Upper lobe of right lung (tissue), 1 donor: ENCODE results near the gene EEF1B2. TPM values are rescaled to one million over a fixed set of nuclear protein-coding genes. Genes with fewer than 3 reads are reported as not detected.

Source experiments
- ATAC-seq: fragments of 200-7000 bp; cut with Tn5 transposase; one replicate; pipeline ENCODE4 v1.9.1; 2020; ENCODE audit warnings: mild to moderate bottlenecking, moderate library complexity
- DNase-seq: peaks from one replicate; pipeline ENCODE4 v3.0.0-alpha.2; 2020
- H3K27ac ChIP-seq: fragments of 200-600 bp; one replicate; pipeline ENCODE4 v1.8.0; 2022
- H3K27me3 ChIP-seq: fragments of 200-600 bp; one replicate; pipeline ENCODE4 v1.8.0; 2022; ENCODE audit warnings: mild to moderate bottlenecking
- H3K36me3 ChIP-seq: fragments of 200-600 bp; one replicate; pipeline ENCODE4 v1.8.0; 2022
- H3K4me1 ChIP-seq: fragments of 200-600 bp; one replicate; pipeline ENCODE4 v1.8.0; 2022
- H3K4me3 ChIP-seq: fragments of 200-600 bp; one replicate; pipeline ENCODE4 v1.8.0; 2022; ENCODE audit warnings: mild to moderate bottlenecking
- H3K9me3 ChIP-seq: fragments of 200-600 bp; one replicate; pipeline ENCODE4 v1.8.0; 2022
- CTCF ChIP-seq: fragments of 200-600 bp; IDR thresholded peaks from one replicate; pipeline ENCODE4 v1.8.0; 2022; ENCODE audit warnings: antibody characterized with exemption
- intact Hi-C: fragments of 100-400 bp; cut with DNase I; formaldehyde crosslinking; loops from one replicate; pipeline ENCODE4 v1.11.0; 2022
- total RNA-seq: library from RNA; stranded (reverse); fragmentation: NEBNext Ultra II Directional; extraction: Animal tissue kit (Norgen Biotek cat#: 25700); gene quantifications from one replicate; pipeline ENCODE4 v1.2.1, GENCODE V29; 2021
- donor health status: DM: no; HTN: yes; CAD: no; lungs with severe emphysema.

EEF1B2 gene
- total RNA-seq, 1 donor from 2014 or later: 389 TPM

- no peak overlapping the region for H3K27ac ChIP-seq
- H3K4me3 ChIP-seq: no peak overlapping the region
- no peak for TF ChIP-seq CTCF
- intact Hi-C loops: no loop called here
- ATAC-seq (no peak), DNase-seq (no peak)
- H3K36me3 ChIP-seq: peaks cover 99% of the 10 kb centered on the region
- H3K4me1 ChIP-seq: no peaks in the 10 kb centered on the region
- H3K27me3 ChIP-seq: no peaks in the 10 kb centered on the region
- no peaks in the 10 kb centered on the region for H3K9me3 ChIP-seq
These were observed 33.8 kb upstream of the EEF1B2 start for GRCh38 chr2:206125901-206126300.

GRCh38 chr2:206127656-206128055 lies 32.0 kb upstream of the EEF1B2 start:
- no peak for DNase-seq
- intact Hi-C loops: no loop called here
- Histone ChIP-seq H3K27ac (no peak overlapping the region), H3K36me3 (peaks cover 99% of the 10 kb centered on the region), H3K4me3 (no peak overlapping the region), H3K9me3 (no peaks in the 10 kb centered on the region), H3K27me3 (no peaks in the 10 kb centered on the region), H3K4me1 (no peaks in the 10 kb centered on the region)
- no peak for ATAC-seq
- TF ChIP-seq CTCF: no peak

- no peaks in the 10 kb centered on the region for H3K27me3 ChIP-seq
- H3K9me3 ChIP-seq: no peaks in the 10 kb centered on the region
- peaks cover 99% of the 10 kb centered on the region for H3K36me3 ChIP-seq
- DNase-seq (no peak), ATAC-seq (no peak)
- no peak overlapping the region for H3K27ac ChIP-seq
- intact Hi-C loops: no loop called here
- no peaks in the 10 kb centered on the region for H3K4me1 ChIP-seq
- no peak for TF ChIP-seq CTCF
- no peak overlapping the region for H3K4me3 ChIP-seq
These were observed 16.2 kb upstream of the EEF1B2 start for GRCh38 chr2:206143451-206143850.

GRCh38 chr2:206144383-206144782 lies 15.3 kb upstream of the EEF1B2 start:
- no peak for TF ChIP-seq CTCF
- peaks cover 99% of the 10 kb centered on the region for H3K36me3 ChIP-seq
- intact Hi-C loops: no loop called here
- no peaks in the 10 kb centered on the region for H3K27me3 ChIP-seq
- no peaks in the 10 kb centered on the region for H3K9me3 ChIP-seq
- no peak overlapping the region for H3K27ac ChIP-seq
- ATAC-seq (no peak), DNase-seq (no peak)
- no peak overlapping the region for H3K4me3 ChIP-seq
- no peaks in the 10 kb centered on the region for H3K4me1 ChIP-seq

- TF ChIP-seq CTCF: no peak
- H3K36me3 ChIP-seq: peaks cover 98% of the 10 kb centered on the region
- H3K27ac ChIP-seq: no peak overlapping the region
- no peak overlapping the region for H3K4me3 ChIP-seq
- intact Hi-C loops: no loop called here
- H3K27me3 ChIP-seq: no peaks in the 10 kb centered on the region
- H3K9me3 ChIP-seq: no peaks in the 10 kb centered on the region
- no peaks in the 10 kb centered on the region for H3K4me1 ChIP-seq
- DNase-seq: no peak
- no peak for ATAC-seq
These were observed 14.0 kb upstream of the EEF1B2 start for GRCh38 chr2:206145665-206146064.

GRCh38 chr2:206149330-206149729 lies 10.4 kb upstream of the EEF1B2 start:
- no peaks in the 10 kb centered on the region for H3K27me3 ChIP-seq
- H3K4me3 ChIP-seq: no peak overlapping the region
- TF ChIP-seq CTCF: no peak
- H3K4me1 ChIP-seq: no peaks in the 10 kb centered on the region
- intact Hi-C loops: no loop called here
- DNase-seq: no peak
- H3K36me3 ChIP-seq: peaks cover 78% of the 10 kb centered on the region
- no peak for ATAC-seq
- no peak overlapping the region for H3K27ac ChIP-seq
- no peaks in the 10 kb centered on the region for H3K9me3 ChIP-seq
